Astrocyte of the spinal cord (primary cell): ENCODE data around the gene DENND1A.

Experiments
- DNase-seq: peaks from one replicate; pipeline ENCODE4 v3.0.0; 2011; ENCODE audit warnings: low read depth, low spot score
- H3K4me3 ChIP-seq: 2 replicates; pipeline ENCODE4 v1.5.1; 2011; ENCODE audit warnings: low read depth, mild to moderate bottlenecking, low read length, moderate library complexity
- in situ Hi-C: cut with HindIII; loops from 2 replicates; pipeline ENCODE4 v1.10.0; 2017; ENCODE audit warnings: low sequenced_read_pairs
- TF ChIP-seq, protein P1 (sequence below): IDR thresholded peaks from 2 replicates; pipeline ENCODE4 v1.5.1; 2012; ENCODE audit warnings: low read depth, mild to moderate bottlenecking, low read length, inconsistent platforms

The DENND1A gene

DNA sequence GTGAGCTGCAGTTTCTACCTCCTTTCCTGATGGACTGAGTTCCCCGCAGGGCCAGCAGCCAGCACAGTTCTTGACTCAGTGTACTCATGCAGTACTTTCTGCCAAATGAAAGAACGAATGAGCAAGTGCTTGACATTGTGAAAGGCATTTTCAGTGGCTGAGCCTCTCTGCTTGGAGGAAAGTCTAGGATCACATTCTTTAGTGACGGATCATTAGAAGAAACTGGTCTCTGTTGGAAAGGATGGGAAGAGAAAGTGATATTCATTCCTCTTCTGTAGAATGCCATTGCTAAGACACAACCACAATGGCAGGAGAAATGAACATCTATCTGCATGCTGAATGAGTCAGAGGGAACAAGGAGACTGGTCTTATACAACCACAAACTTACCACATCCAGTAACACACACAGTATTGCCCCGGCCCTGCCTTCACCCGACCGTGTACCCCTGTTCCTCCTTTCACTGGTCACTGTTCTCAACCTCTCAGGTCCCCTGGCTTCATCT, 367.0 kb downstream of the DENND1A start:
- peak; percentile 94 for DNase-seq
- TF ChIP-seq, protein P1, sequence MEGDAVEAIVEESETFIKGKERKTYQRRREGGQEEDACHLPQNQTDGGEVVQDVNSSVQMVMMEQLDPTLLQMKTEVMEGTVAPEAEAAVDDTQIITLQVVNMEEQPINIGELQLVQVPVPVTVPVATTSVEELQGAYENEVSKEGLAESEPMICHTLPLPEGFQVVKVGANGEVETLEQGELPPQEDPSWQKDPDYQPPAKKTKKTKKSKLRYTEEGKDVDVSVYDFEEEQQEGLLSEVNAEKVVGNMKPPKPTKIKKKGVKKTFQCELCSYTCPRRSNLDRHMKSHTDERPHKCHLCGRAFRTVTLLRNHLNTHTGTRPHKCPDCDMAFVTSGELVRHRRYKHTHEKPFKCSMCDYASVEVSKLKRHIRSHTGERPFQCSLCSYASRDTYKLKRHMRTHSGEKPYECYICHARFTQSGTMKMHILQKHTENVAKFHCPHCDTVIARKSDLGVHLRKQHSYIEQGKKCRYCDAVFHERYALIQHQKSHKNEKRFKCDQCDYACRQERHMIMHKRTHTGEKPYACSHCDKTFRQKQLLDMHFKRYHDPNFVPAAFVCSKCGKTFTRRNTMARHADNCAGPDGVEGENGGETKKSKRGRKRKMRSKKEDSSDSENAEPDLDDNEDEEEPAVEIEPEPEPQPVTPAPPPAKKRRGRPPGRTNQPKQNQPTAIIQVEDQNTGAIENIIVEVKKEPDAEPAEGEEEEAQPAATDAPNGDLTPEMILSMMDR, result no peak
- in situ Hi-C loops, result no loop called here
- no peak overlapping the region for H3K4me3 ChIP-seq

DNA sequence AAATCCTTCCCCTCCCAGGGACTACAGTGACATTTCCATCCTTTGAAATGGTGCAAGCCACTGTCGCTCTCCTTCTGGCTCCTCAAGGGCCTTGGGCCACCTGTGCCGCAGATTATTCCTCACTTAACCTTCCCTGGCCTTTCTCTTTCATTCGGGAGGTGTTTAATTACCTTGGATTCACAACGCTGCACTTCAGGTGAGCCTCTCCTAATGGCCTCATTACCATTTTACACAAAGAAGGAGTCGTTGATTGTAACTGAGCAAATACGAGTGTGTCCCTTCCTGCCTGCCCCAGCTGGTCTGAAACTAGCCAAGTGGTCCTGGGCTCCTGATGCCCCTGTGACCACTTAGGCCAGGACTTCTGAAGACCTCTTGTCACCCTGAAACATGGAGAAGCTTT, 368.9 kb downstream of the DENND1A start:
- H3K4me3 ChIP-seq, result no peak overlapping the region
- no peak for DNase-seq
- in situ Hi-C loops, result no loop called here
- TF ChIP-seq, protein P1, result no peak

DNA sequence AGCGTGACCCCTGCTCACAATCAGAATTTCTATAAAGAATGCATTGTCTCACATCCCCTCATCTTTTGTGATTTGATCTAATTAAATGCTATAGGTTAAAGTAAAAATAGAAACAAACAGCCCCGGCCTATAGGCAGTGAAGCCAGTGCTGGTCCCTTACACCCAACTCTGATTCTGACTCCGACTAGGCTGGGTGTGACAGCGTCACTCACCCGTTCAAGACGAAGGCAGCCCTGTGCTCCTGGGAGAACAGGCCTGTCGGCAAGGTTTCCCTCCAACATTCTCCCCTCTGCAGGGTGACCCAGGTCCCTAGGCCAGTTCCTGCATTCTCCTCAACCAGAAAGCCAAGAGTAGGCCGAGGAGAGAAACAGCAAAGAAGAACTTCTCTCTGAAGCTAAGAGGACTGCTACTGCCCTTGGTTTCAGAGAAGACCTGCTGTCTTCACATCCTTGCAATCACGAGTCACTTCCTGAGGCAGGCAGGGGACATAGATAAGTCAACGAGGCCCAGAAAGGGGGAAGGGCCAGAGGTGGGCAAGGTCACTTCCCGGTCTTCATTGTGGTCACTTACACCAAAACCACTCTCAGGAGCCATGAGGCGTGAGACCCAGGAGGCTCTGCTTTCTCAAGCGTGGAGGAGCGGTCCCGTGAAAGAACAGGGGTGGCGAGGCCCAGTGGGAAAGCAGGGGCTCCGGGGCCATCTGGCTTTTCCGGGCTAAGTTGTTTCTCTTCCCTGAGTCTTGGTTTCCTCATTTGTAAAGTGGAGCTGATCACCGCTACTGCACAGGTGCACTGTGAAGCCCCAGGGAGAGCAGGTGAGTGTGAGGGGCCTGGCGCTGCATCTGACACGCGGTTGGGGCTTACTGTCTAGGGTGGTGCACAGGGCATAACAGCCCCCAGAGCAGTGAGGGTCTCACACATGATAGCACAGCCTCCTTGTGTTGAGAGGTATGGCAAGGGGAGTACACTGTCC, 373.2 kb downstream of the DENND1A start:
- TF ChIP-seq, protein P1, result no peak
- DNase-seq, result no peak
- in situ Hi-C loops, result no loop called here
- H3K4me3 ChIP-seq, result no peak overlapping the region

DNA sequence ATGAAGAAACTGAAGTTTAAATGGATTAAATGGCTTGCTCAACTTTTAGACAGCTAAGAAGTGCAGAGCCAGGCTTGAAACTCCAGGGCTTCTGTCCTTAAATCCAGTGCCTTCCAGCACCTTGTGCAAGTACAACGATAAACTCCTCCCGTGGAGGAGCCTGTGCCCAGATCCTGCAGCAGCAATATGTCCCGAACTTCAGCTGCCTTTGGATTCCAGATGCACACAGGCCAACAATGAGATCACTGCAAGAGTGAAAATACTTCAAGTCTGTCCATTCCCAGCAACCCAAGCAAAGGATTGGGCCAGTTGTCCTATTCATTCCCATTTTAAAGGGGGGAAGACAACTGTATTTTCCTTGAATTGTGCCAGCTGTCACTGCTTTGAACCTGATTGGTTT, 374.3 kb downstream of the DENND1A start:
- no peak overlapping the region for H3K4me3 ChIP-seq
- TF ChIP-seq, protein P1, result no peak
- in situ Hi-C loops, result no loop called here
- DNase-seq, result no peak

DNA sequence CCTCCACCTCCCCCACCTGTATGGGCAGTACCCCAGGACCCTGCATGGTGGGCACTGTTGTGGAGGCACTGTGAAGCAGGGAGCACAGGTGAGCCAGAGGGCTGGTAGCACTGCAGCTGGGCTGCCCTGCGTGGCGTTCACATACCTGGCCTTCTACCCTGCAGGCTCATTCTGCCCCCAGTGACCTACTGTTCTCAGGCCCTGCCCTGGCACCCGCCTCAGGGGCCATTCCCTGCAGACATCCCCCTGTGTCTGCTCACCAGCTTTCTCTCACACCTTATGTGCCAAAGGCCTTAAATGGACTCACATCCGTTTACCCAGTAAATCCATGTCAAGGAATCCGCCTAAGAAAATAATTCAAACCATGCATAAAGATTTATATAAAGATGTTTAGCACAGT, 377.4 kb downstream of the DENND1A start:
- TF ChIP-seq, protein P1, result no peak
- no peak for DNase-seq
- H3K4me3 ChIP-seq, result no peak overlapping the region
- in situ Hi-C loops, result no loop called here

DNA sequence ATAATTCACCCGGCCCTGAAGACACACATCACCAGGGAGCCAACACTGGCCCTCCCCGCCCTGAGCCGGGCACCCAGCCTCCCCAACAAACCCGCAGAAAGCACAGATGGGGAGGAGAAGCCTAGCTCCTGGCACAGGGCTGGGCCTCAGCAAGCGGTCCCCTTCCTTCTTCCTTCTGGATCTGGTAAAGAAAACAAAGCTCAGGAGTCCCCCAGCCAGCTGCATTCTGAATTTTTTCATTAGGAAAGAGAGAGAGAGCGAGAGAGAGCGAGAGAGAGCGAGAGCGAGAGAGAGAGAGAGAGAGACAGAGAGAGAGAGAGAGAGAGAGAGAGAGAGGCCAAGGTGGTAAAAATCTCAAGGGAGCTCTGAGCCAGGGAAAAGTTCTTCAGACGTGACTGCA, 378.2 kb downstream of the DENND1A start:
- in situ Hi-C loops, result no loop called here
- TF ChIP-seq, protein P1, result no peak
- H3K4me3 ChIP-seq, result no peak overlapping the region
- DNase-seq, result peak; percentile 33
